ENCODE results near the gene UGT1A6. TPM values are rescaled to one million over a fixed set of nuclear protein-coding genes. Genes with fewer than 3 reads are reported as not detected.

The UGT1A6 gene
- total RNA-seq, 4 donors from 2014 or later = 0.82 TPM; not detected in 3

DNA sequence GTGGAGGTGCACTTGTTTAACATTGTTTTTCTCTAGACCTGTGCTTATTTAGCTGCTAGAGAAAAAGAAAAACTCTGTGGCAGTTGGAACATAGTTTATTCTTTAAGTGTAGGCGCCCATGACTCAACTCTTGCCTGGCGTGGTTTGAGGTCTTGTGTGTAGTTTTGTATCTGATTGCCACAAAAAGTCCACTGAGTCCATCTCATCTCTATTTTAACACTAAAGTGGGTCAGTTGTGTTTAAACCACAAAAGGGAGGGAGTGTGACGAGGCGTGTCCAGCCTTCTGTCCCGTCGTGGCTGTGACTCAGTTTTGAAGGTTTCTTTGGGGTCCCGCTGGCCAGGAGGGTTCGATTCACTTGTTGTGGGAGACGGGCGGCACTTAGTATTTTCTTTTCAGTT is 36.2 kb upstream of the UGT1A6 start:
- TF ChIP-seq, protein P1, sequence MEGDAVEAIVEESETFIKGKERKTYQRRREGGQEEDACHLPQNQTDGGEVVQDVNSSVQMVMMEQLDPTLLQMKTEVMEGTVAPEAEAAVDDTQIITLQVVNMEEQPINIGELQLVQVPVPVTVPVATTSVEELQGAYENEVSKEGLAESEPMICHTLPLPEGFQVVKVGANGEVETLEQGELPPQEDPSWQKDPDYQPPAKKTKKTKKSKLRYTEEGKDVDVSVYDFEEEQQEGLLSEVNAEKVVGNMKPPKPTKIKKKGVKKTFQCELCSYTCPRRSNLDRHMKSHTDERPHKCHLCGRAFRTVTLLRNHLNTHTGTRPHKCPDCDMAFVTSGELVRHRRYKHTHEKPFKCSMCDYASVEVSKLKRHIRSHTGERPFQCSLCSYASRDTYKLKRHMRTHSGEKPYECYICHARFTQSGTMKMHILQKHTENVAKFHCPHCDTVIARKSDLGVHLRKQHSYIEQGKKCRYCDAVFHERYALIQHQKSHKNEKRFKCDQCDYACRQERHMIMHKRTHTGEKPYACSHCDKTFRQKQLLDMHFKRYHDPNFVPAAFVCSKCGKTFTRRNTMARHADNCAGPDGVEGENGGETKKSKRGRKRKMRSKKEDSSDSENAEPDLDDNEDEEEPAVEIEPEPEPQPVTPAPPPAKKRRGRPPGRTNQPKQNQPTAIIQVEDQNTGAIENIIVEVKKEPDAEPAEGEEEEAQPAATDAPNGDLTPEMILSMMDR (IDR thresholded peaks at IDR 0.05) = no peak
- DNase-seq (ENCODE audit: low spot score) (no peak), ATAC-seq (ENCODE audit: low FRiP score) (no peak)

DNA sequence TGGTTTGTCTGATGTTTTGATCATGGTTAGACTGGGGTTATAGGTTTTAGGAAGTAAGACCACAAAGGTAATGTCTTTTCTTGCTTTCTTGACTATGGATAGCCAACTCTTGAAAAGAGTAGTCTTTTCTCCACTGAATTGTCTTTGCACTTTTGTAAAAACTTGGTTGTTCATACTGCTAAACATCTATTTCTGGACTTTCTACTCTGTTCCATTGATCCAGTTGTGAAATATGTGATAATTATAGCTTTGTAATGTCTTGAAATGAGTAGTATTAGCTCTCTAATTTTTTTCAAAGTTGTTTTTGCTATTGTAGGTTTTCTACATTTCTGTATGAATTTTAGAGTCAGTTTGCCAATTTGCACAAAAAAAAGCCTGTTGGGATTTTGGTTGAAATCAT is 34.1 kb upstream of the UGT1A6 start:
- ATAC-seq (ENCODE audit: low FRiP score) = no peak
- TF ChIP-seq, protein P1 (IDR thresholded peaks at IDR 0.05) = no peak
- DNase-seq (ENCODE audit: low spot score) = no peak

DNA sequence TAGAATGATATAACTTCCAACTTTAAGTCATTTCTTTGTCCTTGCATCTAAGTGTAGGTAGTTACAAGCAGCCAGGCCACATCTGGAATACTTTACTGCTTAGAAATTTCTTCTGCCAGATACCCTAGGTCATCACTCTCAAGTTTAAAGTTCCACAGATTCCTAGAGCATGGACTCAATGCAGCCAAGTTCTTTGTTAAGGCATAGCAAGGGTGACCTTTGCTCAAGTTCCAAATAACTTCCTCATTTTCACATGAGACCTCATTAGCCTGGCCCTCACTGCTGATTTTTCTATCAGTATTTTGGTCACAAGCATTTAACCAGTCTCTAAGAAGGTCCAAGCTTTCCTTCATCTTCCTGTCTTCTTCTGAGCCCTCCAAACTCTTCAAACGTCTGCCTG is 28.8 kb upstream of the UGT1A6 start:
- ATAC-seq (ENCODE audit: low FRiP score) (no peak), DNase-seq (ENCODE audit: low spot score) (no peak)
- TF ChIP-seq, protein P1 (IDR thresholded peaks at IDR 0.05) = no peak

DNA sequence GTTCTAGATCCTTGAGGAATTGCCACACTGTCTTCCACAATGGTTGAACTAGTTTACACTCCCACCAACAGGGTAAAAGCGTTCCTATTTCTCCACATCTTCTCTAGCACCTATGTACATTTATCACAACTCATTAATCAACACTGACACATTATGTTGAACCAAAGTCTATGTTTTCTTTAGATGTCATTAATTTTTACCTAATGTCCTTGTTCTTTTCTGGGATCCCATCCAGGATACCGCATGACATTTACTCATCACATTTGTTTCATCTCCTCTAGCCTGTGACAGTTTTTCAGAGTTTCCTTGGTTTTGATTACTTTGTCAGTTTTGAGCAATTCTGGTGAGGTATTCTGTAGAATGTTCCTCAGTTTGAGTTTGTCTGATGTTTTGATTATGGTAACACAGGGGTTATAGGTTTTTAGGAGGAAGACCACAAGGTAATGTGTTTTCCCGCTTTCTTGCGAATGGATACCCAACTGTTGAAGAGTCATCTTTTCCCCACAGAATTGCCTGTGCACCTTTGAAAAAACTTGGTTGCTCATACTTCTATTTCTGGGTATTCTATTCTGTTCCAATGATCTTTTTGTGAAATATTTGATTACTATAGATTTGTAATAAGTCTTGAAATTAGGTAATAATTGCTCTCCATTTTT is 24.0 kb upstream of the UGT1A6 start:
- TF ChIP-seq, protein P1 (IDR thresholded peaks at IDR 0.05) = no peak
- DNase-seq (ENCODE audit: low spot score) (no peak), ATAC-seq (ENCODE audit: low FRiP score) (no peak)

DNA sequence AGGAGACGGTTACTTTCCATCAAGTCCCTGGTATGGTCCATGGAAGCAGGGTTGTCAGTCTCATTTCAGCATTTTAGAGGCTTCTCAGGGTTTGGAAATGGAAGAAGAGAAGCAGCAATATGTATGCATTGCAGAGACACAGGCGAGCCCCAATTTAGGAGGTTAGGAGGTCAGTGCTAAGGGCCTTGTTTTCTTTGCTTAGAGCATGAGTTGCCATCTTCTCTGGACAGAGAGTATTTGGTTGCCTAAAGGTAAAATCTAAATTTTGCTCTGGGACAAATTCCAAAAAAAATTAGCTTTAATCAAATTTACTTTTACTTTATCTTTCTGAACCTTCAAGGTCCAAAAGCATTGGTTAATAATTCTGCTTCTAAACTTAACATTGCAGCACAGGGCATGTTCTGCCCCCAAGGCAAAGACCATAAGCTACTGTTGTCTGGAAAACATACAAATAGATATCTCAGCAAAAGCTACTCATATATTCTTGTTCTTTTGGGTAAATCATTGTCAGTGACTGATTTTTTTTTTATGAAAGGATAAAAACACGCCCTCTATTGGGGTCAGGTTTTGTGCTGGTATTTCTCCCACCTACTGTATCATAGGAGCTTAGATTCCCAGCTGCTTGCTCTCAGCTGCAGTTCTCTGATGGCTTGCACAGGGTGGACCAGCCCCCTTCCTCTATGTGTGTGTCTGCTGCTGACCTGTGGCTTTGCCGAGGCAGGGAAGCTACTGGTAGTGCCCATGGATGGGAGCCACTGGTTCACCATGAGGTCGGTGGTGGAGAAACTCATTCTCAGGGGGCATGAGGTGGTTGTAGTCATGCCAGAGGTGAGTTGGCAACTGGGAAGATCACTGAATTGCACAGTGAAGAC is 21.2 kb upstream of the UGT1A6 start, which contains the start of gene UGT1A9:
UGT1A9 (plus strand) TSS at position 609 of the 872 bp plus-strand sequence; CDS start at position 646, 37 bp downstream.
- TF ChIP-seq, protein P1 (IDR thresholded peaks at IDR 0.05) = no peak
- ATAC-seq (ENCODE audit: low FRiP score) (no peak), DNase-seq (ENCODE audit: low spot score) (no peak)

DNA sequence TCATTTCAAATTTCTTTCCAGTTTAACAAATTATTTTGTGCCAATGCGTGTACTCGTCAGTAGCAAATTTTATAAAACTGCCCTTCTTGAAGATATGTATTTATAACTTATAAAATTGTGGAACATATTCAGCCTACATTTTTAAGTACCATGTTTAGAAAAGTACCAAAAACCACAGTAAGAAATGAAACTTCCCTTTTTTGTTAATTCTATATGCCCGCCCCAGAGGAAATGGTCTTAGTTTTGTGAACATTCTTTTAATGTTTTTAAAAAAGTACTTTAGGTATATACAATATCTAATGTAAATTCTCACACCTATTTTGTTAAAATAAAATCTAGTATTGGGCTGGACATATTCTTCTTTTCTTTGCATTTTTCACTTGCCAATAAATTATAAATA is 19.8 kb upstream of the UGT1A6 start:
- DNase-seq (ENCODE audit: low spot score) (no peak), ATAC-seq (ENCODE audit: low FRiP score) (no peak)
- TF ChIP-seq, protein P1 (IDR thresholded peaks at IDR 0.05) = no peak

Data from omental fat pad (tissue), 4 donors.